IMR-90 (cell line): ENCODE results near the gene LARP1B. TPM values are rescaled to one million over a fixed set of nuclear protein-coding genes. Genes with fewer than 3 reads are reported as not detected.
A peak's percentile ranks its signal among the peaks of the same experiment; 100 is the strongest.

Source experiments
- ATAC-seq: fragments of 200-7000 bp; cut with Tn5 transposase; 2 replicates; pipeline ENCODE4 v1.9.1; 2020; ENCODE audit warnings: low read depth, mild to moderate bottlenecking, moderate library complexity
- BruUV-seq: library from RNA; stranded (reverse); fragments of 400-500 nt; replicated peaks from 2 replicates; lab custom pipeline; 2021; lab: Mats Ljungman, UMichigan
- CTCF ChIA-PET: fragments of 300-600 bp; formaldehyde crosslinking; extraction: SDS; loops from one replicate; lab custom pipeline; 2021; ENCODE audit warnings: antibody characterized with exemption; lab: Yijun Ruan, JAX
- POLR2A ChIA-PET: fragments of 300-600 bp; sonication (Branson Sonifier 250); formaldehyde crosslinking; loops from one replicate; lab custom pipeline; 2022; ENCODE audit warnings: antibody characterized with exemption; ENCODE audit not compliant: unreplicated experiment; lab: Charles Lee
- DNase-seq: peaks from one replicate; pipeline ENCODE4 v3.0.0; 2013
- H2AFZ ChIP-seq: replicated peaks from 2 replicates; pipeline ENCODE3; 2013; ENCODE audit warnings: low read length, mild to moderate bottlenecking; ENCODE audit not compliant: poor library complexity
- H2AK5ac ChIP-seq: 2 replicates; pipeline ENCODE4 v1.6.1; 2013; ENCODE audit warnings: low read depth, low read length, inconsistent platforms
- H2AK9ac ChIP-seq: replicated peaks from 2 replicates; pipeline ENCODE3; 2013; ENCODE audit warnings: mild to moderate bottlenecking, low read depth, low read length, moderate library complexity; ENCODE audit not compliant: poor library complexity
- H2BK120ac ChIP-seq: 2 replicates; pipeline ENCODE4 v1.6.1; 2013; ENCODE audit warnings: low read depth, low read length, inconsistent platforms
- H2BK15ac ChIP-seq: 3 replicates; pipeline ENCODE4 v1.6.1; 2013; ENCODE audit warnings: low read depth, low read length, inconsistent platforms
- H2BK20ac ChIP-seq: 2 replicates; pipeline ENCODE4 v1.6.1; 2013; ENCODE audit warnings: low read depth, mild to moderate bottlenecking, inconsistent platforms, low read length, moderate library complexity
- H2BK5ac ChIP-seq: 2 replicates; pipeline ENCODE4 v1.6.1; 2013; ENCODE audit warnings: mild to moderate bottlenecking, low read depth, low read length, inconsistent platforms; ENCODE audit not compliant: poor library complexity, severe bottlenecking
- H3K14ac ChIP-seq: replicated peaks from 2 replicates; pipeline ENCODE4 v1.6.1; 2013; ENCODE audit warnings: low read depth, low read length, inconsistent platforms
- H3K18ac ChIP-seq: 2 replicates; pipeline ENCODE4 v1.6.1; 2013; ENCODE audit warnings: low read depth, low read length, control low read depth
- H3K23ac ChIP-seq: 2 replicates; pipeline ENCODE4 v1.6.1; 2013; ENCODE audit warnings: low read depth, low read length, inconsistent platforms
- H3K27ac ChIP-seq: 2 replicates; pipeline ENCODE4 v1.5.1; 2013; ENCODE audit warnings: mild to moderate bottlenecking, control low read depth, low read length; ENCODE audit not compliant: insufficient read depth
- H3K27me3 ChIP-seq: 2 replicates; pipeline ENCODE4 v1.6.1; 2013; ENCODE audit warnings: low read length; ENCODE audit not compliant: control insufficient read depth, insufficient read depth
- H3K36me3 ChIP-seq: 2 replicates; pipeline ENCODE4 v1.6.1; 2013; ENCODE audit warnings: low read length, mixed read lengths; ENCODE audit not compliant: control insufficient read depth, insufficient read depth
- H3K4ac ChIP-seq: 2 replicates; pipeline ENCODE4 v1.6.1; 2013; ENCODE audit warnings: low read depth, low read length, inconsistent platforms
- H3K4me1 ChIP-seq: 2 replicates; pipeline ENCODE4 v1.6.1; 2013; ENCODE audit warnings: low read length, mixed read lengths; ENCODE audit not compliant: control insufficient read depth, insufficient read depth
- H3K4me2 ChIP-seq: 2 replicates; pipeline ENCODE4 v1.6.1; 2013; ENCODE audit warnings: low read depth, mild to moderate bottlenecking, control low read depth, low read length, moderate library complexity
- H3K4me3 ChIP-seq: 2 replicates; pipeline ENCODE4 v1.5.1; 2013; ENCODE audit warnings: low read depth, mild to moderate bottlenecking, control low read depth, low read length, moderate library complexity; ENCODE audit not compliant: insufficient read depth
- H3K56ac ChIP-seq: 2 replicates; pipeline ENCODE4 v1.6.1; 2013; ENCODE audit warnings: low read length, inconsistent platforms; ENCODE audit not compliant: insufficient read depth; ENCODE audit errors: extremely low read depth
- H3K79me1 ChIP-seq, 2 experiments: 2 replicates each; pipeline ENCODE4 v1.6.1; 2013; ENCODE audit warnings: low read length in 2 of 2, inconsistent platforms in 1 of 2, low read depth in 1 of 2
- H3K9ac ChIP-seq: 2 replicates; pipeline ENCODE4 v1.6.1; 2013; ENCODE audit warnings: low read depth, low read length, control low read depth
- H3K9me1 ChIP-seq: 2 replicates; pipeline ENCODE4 v1.6.1; 2013; ENCODE audit warnings: low read length, inconsistent platforms; ENCODE audit not compliant: insufficient read depth
- H3K9me3 ChIP-seq: 2 replicates; pipeline ENCODE4 v1.6.1; 2013; ENCODE audit warnings: low read length; ENCODE audit not compliant: control insufficient read depth, insufficient read depth
- H4K20me1 ChIP-seq: 2 replicates; pipeline ENCODE4 v1.6.1; 2013; ENCODE audit warnings: low read length, inconsistent platforms; ENCODE audit not compliant: insufficient read depth
- H4K5ac ChIP-seq: 2 replicates; pipeline ENCODE4 v1.6.1; 2013; ENCODE audit warnings: mild to moderate bottlenecking, low read depth, low read length, control low read depth
- H4K8ac ChIP-seq, 2 experiments: 2 replicates each; pipeline ENCODE4 v1.6.1; 2013; ENCODE audit warnings: low read depth in 2 of 2, low read length in 2 of 2, control low read depth in 1 of 2, inconsistent platforms in 1 of 2
- H4K91ac ChIP-seq: 2 replicates; pipeline ENCODE4 v1.6.1; 2013; ENCODE audit warnings: low read depth, low read length, inconsistent platforms; ENCODE audit not compliant: insufficient read depth
- BHLHE40 ChIP-seq: fragments of 150-350 bp; IDR thresholded peaks from 2 replicates; pipeline ENCODE4 v1.6.1; 2016; ENCODE audit warnings: mild to moderate bottlenecking, low read depth, low read length
- CHD1 ChIP-seq: IDR thresholded peaks from 2 replicates; pipeline ENCODE4 v1.6.1; 2012; ENCODE audit warnings: low read depth, low read length, improper control_type of control experiment
- FOS ChIP-seq: fragments of 150-350 bp; IDR thresholded peaks from 2 replicates; pipeline ENCODE4 v1.6.1; 2016; ENCODE audit warnings: low read depth, low read length
- MAFK ChIP-seq: IDR thresholded peaks from 2 replicates; pipeline ENCODE4 v1.6.1; 2012; ENCODE audit warnings: low read depth, low read length, improper control_type of control experiment
- MAZ ChIP-seq: IDR thresholded peaks from 2 replicates; pipeline ENCODE4 v1.6.1; 2012; ENCODE audit warnings: low read depth, mild to moderate bottlenecking, low read length, improper control_type of control experiment, moderate library complexity, borderline replicate concordance
- NFE2L2 ChIP-seq: fragments of 150-350 bp; IDR thresholded peaks from 2 replicates; pipeline ENCODE4 v1.6.1; 2016; ENCODE audit warnings: low read depth, mild to moderate bottlenecking, low read length
- POLR2A ChIP-seq: IDR thresholded peaks from 2 replicates; pipeline ENCODE4 v1.6.1; 2012; ENCODE audit warnings: mild to moderate bottlenecking, low read depth, low read length
- RFX5 ChIP-seq: IDR thresholded peaks from 2 replicates; pipeline ENCODE4 v1.8.0; 2012; ENCODE audit warnings: low read depth, mild to moderate bottlenecking, low read length, moderate library complexity
- SMC3 ChIP-seq: fragments of 150-350 bp; IDR thresholded peaks from 2 replicates; pipeline ENCODE4 v1.6.1; 2016; ENCODE audit warnings: low read depth, mild to moderate bottlenecking, antibody characterized with exemption, low read length, moderate library complexity
- USF2 ChIP-seq: fragments of 150-350 bp; IDR thresholded peaks from 2 replicates; pipeline ENCODE4 v1.6.1; 2017; ENCODE audit warnings: mild to moderate bottlenecking, antibody characterized with exemption, low read length, low read depth
- WGBS, 2 experiments: methylation state at CpG; one replicate each; pipeline versions ENCODE4 v1.1.5 to v1.1.7; 2013; ENCODE audit warnings: missing lambda C conversion rate in 2 of 2; ENCODE audit not compliant: insufficient read length in 1 of 2; ENCODE audit errors: extremely low coverage in 2 of 2; 5-methylcytosine and 5-hydroxymethylcytosine counted together
- dilution Hi-C: fragments of 300-500 bp; cut with HindIII; formaldehyde crosslinking; loops from one replicate; pipeline ENCODE4 v1.14.3; 2018; ENCODE audit warnings: low sequenced_read_pairs; ENCODE audit not compliant: unreplicated experiment
- in situ Hi-C: fragments of 300-500 bp; cut with MboI; formaldehyde crosslinking; loops from 3 replicates; pipeline ENCODE4 v1.14.3; 2019; ENCODE audit warnings: low sequenced_read_pairs, inconsistent platforms, mixed read lengths
- intact Hi-C: fragments of 100-400 bp; cut with micrococcal nuclease; formaldehyde crosslinking; loops from 2 replicates; pipeline ENCODE4 v1.10.0; 2022
- polyA plus RNA-seq, 3 experiments: library from polyadenylated mRNA; depleted of rRNA; stranded (reverse); fragments of >200 nt; gene quantifications; 2 replicates each; pipeline ENCODE4 v1.2.3, GENCODE V29; 2012; ENCODE audit warnings: low replicate concordance in 1 of 3
- total RNA-seq: library from RNA; depleted of rRNA; stranded (reverse); fragments of >200 nt; gene quantifications from 2 replicates; pipeline ENCODE4 v1.2.3, GENCODE V29; 2012

Gene LARP1B
- total and polyA plus RNA-seq, 2 of the 4 experiments (the other 2 are of a cell fraction) = 8.8 to 11.1 TPM

- Histone ChIP-seq H3K9ac (no peak overlapping the region), H3K4me1 (peaks cover 14% of the 10 kb centered on the region), H3K27ac (peak overlapping the region; percentile 77; the same call in 1 of the 2 replicates), H4K8ac (peak overlapping the region; percentile 48 to 68; a peak in 2 of 4 replicates), H3K56ac (no peak overlapping the region), H2AFZ (no peak overlapping the region), H2BK120ac (peak overlapping the region; percentile 75; the same call in 1 of the 2 replicates), H2AK9ac (no peak overlapping the region), H3K9me3 (no peaks in the 10 kb centered on the region), H3K27me3 (no peaks in the 10 kb centered on the region), H2AK5ac (peak overlapping the region; percentile 84; the same call in 1 of the 2 replicates), H3K23ac (peak overlapping the region; percentile 11; the same call in 1 of the 2 replicates), H3K4me2 (no peak overlapping the region), H4K20me1 (no peaks in the 10 kb centered on the region), H4K5ac (peak overlapping the region; percentile 4; the same call in 1 of the 2 replicates), H3K4me3 (no peak overlapping the region), H3K9me1 (no peaks in the 10 kb centered on the region; the same call in 1 of the 2 replicates), H4K91ac (peak overlapping the region; percentile 61), H3K4ac (peak overlapping the region; percentile 89), H2BK15ac (peak overlapping the region; percentile 59; the same call in 1 of the 3 replicates), H2BK5ac (peak overlapping the region; percentile 48), H3K14ac (no peak overlapping the region; the same call in 1 of the 2 replicates), H2BK20ac (peak overlapping the region; percentile 60), H3K36me3 (peaks cover 7% of the 10 kb centered on the region), H3K18ac (peak overlapping the region; percentile 63), H3K79me1 (no peaks in the 10 kb centered on the region; a peak in 1 of 4 replicates)
- WGBS, 2 experiments = no CpG with 5 or more reads among the region's 2 CpGs
- no TSS peak for BruUV-seq
- DNase-seq = no peak
- no peak for TF ChIP-seq MAFK
- TF ChIP-seq RFX5 = no peak
- no peak for TF ChIP-seq NFE2L2
- no peak for TF ChIP-seq FOS
- no peak for TF ChIP-seq SMC3
- no peak for TF ChIP-seq POLR2A
- TF ChIP-seq BHLHE40 = no peak
- no peak for TF ChIP-seq MAZ
- TF ChIP-seq USF2 = no peak
- no peak for TF ChIP-seq CHD1
- dilution Hi-C loops (no loop called here), intact Hi-C loops (no loop called here), in situ Hi-C loops (no loop called here)
- ChIA-PET CTCF (no interaction called here), POLR2A (no interaction called here)
- ATAC-seq = no peak
Measured at GRCh38 chr4:128158894-128159293, 97.8 kb downstream of the LARP1B start.
